K562 (cell line): ENCODE results near the gene ZFP36. TPM values are rescaled to one million over a fixed set of nuclear protein-coding genes. Genes with fewer than 3 reads are reported as not detected.

Experiments used
- KLF6 ChIP-seq: fragments of 250-450 bp; sonication (Bioruptor Pico); IDR thresholded peaks from 2 replicates; pipeline ENCODE4 v1.4.0; 2020; ENCODE audit warnings: mild to moderate bottlenecking, moderate library complexity, borderline replicate concordance
- MXI1 ChIP-seq: IDR thresholded peaks from 2 replicates; pipeline ENCODE4 v1.6.1; 2011; ENCODE audit warnings: low read depth, mild to moderate bottlenecking, improper control_type of control experiment, low read length
- MYNN ChIP-seq, 2 experiments: sonication (generic); formaldehyde crosslinking in 1 of 2; IDR thresholded peaks; 2 replicates each; pipeline versions ENCODE4 v1.5.0 to v1.6.1; 2016 to 2020; ENCODE audit warnings: antibody characterized with exemption in 1 of 2, missing genetic modification reagents in 1 of 2
- PHF8 ChIP-seq: fragments of 200-600 bp; sonication (generic); IDR thresholded peaks from 2 replicates; pipeline ENCODE4 v1.6.1; 2012; ENCODE audit warnings: mixed run types, mild to moderate bottlenecking, inconsistent platforms, low read length, moderate library complexity, borderline replicate concordance
- polyA plus RNA-seq, 8 experiments: library from polyadenylated mRNA; depleted of rRNA in 4 of 8; stranded (reverse) in 5 of 8; unstranded in 3 of 8; fragments of >200 nt; fragmentation: Nextera tagmentation in 2 of 8; fragmentation: Illumina TruSeq in 1 of 8; extraction: Ambion mirVana in 2 of 8; extraction: Trizol in 1 of 8; gene quantifications; 2 replicates each; pipeline versions ENCODE4 v1.2.1 to v1.2.3, GENCODE V29; 2011 to 2014; ENCODE audit warnings: inconsistent platforms in 1 of 8, missing spikeins in 1 of 8
- total RNA-seq, 7 experiments: library from RNA; depleted of rRNA in 6 of 7; stranded (reverse); fragments of >200 nt in 6 of 7; fragmentation: Illumina TruSeq in 2 of 7; extraction: Trizol in 2 of 7; gene quantifications; 2 replicates each; pipeline versions ENCODE4 v1.2.1 to v1.2.3, GENCODE V29; 2011 to 2021; ENCODE audit warnings: low replicate concordance in 1 of 7
- TF ChIP-seq, protein P1 (sequence below): fragments of 450-650 bp; IDR thresholded peaks from 2 replicates; pipeline ENCODE4 v1.6.1; 2016; ENCODE audit warnings: mild to moderate bottlenecking, moderate library complexity
- TF ChIP-seq, protein P2 (sequence below), 2 experiments: fragments of 450-650 bp; IDR thresholded peaks; 2 replicates each; pipeline ENCODE4 v1.6.1; 2016
- TF ChIP-seq, protein P3 (sequence below): fragments of 450-650 bp; IDR thresholded peaks from 2 replicates; pipeline ENCODE4 v1.6.1; 2016; ENCODE audit warnings: antibody characterized with exemption
- TF ChIP-seq, protein P4 (sequence below): fragments of 200-400 bp; formaldehyde crosslinking; IDR thresholded peaks from 2 replicates; pipeline ENCODE4 v1.6.1; 2017; ENCODE audit warnings: mild to moderate bottlenecking, low read depth, low read length, moderate library complexity

ZFP36 gene
- total and polyA plus RNA-seq, 9 of the 15 experiments (the other 6 are each of a cell fraction or from before 2014, with no cell fraction given), result 1.0 to 20.1 (median 3.5) TPM

DNA sequence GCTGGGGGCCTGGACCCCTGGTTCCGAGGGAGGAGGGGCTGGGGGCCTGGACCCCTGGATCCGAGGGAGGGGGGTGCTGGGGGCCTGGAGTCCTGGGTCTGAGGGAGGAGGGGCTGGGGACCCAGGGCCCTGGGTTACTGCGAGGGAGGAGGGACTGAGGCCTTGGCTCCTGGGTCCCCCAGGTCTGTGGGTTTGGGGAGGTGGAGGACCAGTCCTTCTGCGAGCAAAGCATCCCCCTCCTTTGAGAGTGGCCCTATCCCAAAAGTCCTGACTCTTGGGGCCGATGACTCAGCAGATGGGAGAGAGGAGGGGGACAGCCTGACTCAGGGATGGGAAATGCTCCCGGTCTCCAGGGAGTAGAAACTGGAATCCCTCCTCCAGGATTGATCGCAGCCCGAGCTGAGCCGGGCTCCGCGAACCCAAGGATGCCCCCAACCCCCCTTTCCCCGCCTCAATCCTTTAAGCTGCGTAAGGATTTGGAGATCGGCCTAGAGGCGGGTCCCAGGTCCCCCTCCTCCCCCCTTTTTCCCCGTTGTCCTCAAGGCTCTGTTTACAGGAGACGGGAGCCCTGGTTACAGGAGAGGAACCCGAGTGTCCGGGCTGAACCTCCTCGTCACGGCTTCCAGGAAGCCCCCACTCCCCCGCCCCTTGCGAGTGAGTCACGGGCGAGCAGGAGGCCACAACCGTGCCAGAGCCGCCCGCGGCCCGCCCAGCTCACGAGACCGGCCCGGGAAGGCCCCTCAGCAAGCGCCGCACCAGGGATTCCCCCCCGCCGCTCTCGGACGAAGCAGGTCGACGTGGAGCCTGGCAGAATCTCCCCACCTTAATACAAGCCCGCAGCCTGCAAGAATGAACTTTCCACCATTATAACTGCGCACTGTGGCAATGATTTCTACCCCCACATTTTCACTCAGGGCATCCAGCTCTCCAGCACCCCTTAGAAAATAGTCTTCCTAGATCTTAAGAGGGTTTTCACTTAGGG, 3.0 kb upstream of the ZFP36 start (continued):
- TF ChIP-seq PHF8 (peak; percentile 6; the same call in 1 of the 2 replicates), KLF6 (no peak), MYNN (IDR thresholded peaks at IDR 0.05) (0 out of 2 replicates have a peak, but pooled peaks have one; percentile 68), MYNN (CRISPR knock-in tag; IDR thresholded peaks at IDR 0.05) (no peak), MXI1 (no peak)
- TF ChIP-seq, protein P1, sequence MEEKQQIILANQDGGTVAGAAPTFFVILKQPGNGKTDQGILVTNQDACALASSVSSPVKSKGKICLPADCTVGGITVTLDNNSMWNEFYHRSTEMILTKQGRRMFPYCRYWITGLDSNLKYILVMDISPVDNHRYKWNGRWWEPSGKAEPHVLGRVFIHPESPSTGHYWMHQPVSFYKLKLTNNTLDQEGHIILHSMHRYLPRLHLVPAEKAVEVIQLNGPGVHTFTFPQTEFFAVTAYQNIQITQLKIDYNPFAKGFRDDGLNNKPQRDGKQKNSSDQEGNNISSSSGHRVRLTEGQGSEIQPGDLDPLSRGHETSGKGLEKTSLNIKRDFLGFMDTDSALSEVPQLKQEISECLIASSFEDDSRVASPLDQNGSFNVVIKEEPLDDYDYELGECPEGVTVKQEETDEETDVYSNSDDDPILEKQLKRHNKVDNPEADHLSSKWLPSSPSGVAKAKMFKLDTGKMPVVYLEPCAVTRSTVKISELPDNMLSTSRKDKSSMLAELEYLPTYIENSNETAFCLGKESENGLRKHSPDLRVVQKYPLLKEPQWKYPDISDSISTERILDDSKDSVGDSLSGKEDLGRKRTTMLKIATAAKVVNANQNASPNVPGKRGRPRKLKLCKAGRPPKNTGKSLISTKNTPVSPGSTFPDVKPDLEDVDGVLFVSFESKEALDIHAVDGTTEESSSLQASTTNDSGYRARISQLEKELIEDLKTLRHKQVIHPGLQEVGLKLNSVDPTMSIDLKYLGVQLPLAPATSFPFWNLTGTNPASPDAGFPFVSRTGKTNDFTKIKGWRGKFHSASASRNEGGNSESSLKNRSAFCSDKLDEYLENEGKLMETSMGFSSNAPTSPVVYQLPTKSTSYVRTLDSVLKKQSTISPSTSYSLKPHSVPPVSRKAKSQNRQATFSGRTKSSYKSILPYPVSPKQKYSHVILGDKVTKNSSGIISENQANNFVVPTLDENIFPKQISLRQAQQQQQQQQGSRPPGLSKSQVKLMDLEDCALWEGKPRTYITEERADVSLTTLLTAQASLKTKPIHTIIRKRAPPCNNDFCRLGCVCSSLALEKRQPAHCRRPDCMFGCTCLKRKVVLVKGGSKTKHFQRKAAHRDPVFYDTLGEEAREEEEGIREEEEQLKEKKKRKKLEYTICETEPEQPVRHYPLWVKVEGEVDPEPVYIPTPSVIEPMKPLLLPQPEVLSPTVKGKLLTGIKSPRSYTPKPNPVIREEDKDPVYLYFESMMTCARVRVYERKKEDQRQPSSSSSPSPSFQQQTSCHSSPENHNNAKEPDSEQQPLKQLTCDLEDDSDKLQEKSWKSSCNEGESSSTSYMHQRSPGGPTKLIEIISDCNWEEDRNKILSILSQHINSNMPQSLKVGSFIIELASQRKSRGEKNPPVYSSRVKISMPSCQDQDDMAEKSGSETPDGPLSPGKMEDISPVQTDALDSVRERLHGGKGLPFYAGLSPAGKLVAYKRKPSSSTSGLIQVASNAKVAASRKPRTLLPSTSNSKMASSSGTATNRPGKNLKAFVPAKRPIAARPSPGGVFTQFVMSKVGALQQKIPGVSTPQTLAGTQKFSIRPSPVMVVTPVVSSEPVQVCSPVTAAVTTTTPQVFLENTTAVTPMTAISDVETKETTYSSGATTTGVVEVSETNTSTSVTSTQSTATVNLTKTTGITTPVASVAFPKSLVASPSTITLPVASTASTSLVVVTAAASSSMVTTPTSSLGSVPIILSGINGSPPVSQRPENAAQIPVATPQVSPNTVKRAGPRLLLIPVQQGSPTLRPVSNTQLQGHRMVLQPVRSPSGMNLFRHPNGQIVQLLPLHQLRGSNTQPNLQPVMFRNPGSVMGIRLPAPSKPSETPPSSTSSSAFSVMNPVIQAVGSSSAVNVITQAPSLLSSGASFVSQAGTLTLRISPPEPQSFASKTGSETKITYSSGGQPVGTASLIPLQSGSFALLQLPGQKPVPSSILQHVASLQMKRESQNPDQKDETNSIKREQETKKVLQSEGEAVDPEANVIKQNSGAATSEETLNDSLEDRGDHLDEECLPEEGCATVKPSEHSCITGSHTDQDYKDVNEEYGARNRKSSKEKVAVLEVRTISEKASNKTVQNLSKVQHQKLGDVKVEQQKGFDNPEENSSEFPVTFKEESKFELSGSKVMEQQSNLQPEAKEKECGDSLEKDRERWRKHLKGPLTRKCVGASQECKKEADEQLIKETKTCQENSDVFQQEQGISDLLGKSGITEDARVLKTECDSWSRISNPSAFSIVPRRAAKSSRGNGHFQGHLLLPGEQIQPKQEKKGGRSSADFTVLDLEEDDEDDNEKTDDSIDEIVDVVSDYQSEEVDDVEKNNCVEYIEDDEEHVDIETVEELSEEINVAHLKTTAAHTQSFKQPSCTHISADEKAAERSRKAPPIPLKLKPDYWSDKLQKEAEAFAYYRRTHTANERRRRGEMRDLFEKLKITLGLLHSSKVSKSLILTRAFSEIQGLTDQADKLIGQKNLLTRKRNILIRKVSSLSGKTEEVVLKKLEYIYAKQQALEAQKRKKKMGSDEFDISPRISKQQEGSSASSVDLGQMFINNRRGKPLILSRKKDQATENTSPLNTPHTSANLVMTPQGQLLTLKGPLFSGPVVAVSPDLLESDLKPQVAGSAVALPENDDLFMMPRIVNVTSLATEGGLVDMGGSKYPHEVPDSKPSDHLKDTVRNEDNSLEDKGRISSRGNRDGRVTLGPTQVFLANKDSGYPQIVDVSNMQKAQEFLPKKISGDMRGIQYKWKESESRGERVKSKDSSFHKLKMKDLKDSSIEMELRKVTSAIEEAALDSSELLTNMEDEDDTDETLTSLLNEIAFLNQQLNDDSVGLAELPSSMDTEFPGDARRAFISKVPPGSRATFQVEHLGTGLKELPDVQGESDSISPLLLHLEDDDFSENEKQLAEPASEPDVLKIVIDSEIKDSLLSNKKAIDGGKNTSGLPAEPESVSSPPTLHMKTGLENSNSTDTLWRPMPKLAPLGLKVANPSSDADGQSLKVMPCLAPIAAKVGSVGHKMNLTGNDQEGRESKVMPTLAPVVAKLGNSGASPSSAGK, result no peak; the same call in 1 of the 2 replicates
- TF ChIP-seq, protein P2, sequence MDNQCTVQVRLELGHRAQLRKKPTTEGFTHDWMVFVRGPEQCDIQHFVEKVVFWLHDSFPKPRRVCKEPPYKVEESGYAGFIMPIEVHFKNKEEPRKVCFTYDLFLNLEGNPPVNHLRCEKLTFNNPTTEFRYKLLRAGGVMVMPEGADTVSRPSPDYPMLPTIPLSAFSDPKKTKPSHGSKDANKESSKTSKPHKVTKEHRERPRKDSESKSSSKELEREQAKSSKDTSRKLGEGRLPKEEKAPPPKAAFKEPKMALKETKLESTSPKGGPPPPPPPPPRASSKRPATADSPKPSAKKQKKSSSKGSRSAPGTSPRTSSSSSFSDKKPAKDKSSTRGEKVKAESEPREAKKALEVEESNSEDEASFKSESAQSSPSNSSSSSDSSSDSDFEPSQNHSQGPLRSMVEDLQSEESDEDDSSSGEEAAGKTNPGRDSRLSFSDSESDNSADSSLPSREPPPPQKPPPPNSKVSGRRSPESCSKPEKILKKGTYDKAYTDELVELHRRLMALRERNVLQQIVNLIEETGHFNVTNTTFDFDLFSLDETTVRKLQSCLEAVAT (IDR thresholded peaks at IDR 0.05), result no peak
- TF ChIP-seq, protein P3, sequence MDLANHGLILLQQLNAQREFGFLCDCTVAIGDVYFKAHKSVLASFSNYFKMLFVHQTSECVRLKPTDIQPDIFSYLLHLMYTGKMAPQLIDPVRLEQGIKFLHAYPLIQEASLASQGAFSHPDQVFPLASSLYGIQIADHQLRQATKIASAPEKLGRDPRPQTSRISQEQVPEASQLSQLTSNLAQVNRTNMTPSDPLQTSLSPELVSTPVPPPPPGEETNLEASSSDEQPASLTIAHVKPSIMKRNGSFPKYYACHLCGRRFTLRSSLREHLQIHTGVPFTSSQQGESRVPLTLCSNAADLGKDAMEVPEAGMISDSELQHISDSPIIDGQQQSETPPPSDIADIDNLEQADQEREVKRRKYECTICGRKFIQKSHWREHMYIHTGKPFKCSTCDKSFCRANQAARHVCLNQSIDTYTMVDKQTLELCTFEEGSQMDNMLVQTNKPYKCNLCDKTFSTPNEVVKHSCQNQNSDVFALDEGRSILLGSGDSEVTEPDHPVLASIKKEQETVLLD, result peak; percentile 20; the same call in 1 of the 2 replicates
- TF ChIP-seq, protein P4, sequence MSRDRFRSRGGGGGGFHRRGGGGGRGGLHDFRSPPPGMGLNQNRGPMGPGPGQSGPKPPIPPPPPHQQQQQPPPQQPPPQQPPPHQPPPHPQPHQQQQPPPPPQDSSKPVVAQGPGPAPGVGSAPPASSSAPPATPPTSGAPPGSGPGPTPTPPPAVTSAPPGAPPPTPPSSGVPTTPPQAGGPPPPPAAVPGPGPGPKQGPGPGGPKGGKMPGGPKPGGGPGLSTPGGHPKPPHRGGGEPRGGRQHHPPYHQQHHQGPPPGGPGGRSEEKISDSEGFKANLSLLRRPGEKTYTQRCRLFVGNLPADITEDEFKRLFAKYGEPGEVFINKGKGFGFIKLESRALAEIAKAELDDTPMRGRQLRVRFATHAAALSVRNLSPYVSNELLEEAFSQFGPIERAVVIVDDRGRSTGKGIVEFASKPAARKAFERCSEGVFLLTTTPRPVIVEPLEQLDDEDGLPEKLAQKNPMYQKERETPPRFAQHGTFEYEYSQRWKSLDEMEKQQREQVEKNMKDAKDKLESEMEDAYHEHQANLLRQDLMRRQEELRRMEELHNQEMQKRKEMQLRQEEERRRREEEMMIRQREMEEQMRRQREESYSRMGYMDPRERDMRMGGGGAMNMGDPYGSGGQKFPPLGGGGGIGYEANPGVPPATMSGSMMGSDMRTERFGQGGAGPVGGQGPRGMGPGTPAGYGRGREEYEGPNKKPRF, result no peak
